Ascending aorta (tissue), 2 donors: Measurements from ENCODE around the gene ANO4. TPM values are rescaled to one million over a fixed set of nuclear protein-coding genes. Genes with fewer than 3 reads are reported as not detected.

Experiments used
- DNase-seq, 2 donors: peaks; one replicate each; pipeline ENCODE4 v3.0.0-alpha.2; 2019; ENCODE audit warnings: low spot score in 2 of 2
- H3K27ac ChIP-seq, 2 donors: fragments of 200-600 bp; sonication (generic); one replicate each; pipeline ENCODE4 v1.5.1; 2016 to 2017; ENCODE audit warnings: mild to moderate bottlenecking in 1 of 2
- H3K27me3 ChIP-seq: fragments of 200-600 bp; sonication (generic); one replicate; pipeline ENCODE4 v1.5.1; 2017
- H3K36me3 ChIP-seq, 2 donors: fragments of 200-600 bp; sonication (generic); one replicate each; pipeline ENCODE4 v1.5.1; 2016
- H3K4me1 ChIP-seq, 2 donors: fragments of 200-600 bp; sonication (generic); one replicate each; pipeline ENCODE4 v1.5.1; 2016 to 2017; ENCODE audit warnings: mild to moderate bottlenecking in 1 of 2
- H3K4me3 ChIP-seq, 2 donors: fragments of 200-600 bp; sonication (generic); one replicate each; pipeline ENCODE4 v1.5.1; 2016 to 2017; ENCODE audit warnings: mild to moderate bottlenecking in 1 of 2
- H3K9me3 ChIP-seq, 2 donors: fragments of 200-600 bp; sonication (generic); one replicate each; pipeline ENCODE4 v1.5.1; 2016
- intact Hi-C: fragments of 100-400 bp; cut with DNase I; formaldehyde crosslinking; loops from one replicate; pipeline ENCODE4 v1.15.1; 2023
- total RNA-seq: library from RNA; depleted of rRNA; stranded (reverse); fragments of >200 nt; gene quantifications from one replicate; pipeline ENCODE4 v1.1.0, GENCODE V29; 2016
- TF ChIP-seq, protein P1 (sequence below), 3 experiments: fragments of 200-600 bp in 2 of 3; fragments of 450-650 bp in 1 of 3; sonication (generic) in 2 of 3; IDR thresholded peaks; one replicate each; pipeline ENCODE4 v1.5.1; 2016 to 2019; ENCODE audit warnings: antibody characterized with exemption in 3 of 3, mild to moderate bottlenecking in 1 of 3, moderate library complexity in 1 of 3

Gene ANO4
- total RNA-seq, 1 donor from 2014 or later, result 0.11 TPM

DNA sequence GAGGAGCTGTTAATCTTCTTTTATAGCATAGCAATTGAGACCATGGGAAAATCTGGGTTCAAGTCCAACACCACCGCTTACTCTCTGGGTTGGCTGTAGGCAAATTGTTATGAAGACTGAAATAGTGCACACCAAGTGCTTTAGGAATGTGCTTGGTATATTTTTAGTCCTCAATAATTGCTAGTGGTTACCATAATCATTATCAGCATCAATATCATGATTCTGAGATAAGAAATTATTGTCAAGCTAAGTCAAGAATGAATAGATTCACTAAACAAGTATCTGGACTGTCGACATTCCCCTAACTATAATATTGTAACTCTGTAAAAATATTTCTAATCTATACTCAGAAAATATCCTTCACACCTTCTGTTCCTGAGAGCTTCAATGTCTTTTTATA is 48.5 kb downstream of the ANO4 start:
- Histone ChIP-seq H3K4me1 (no peaks in the 10 kb centered on the region), H3K36me3 (no peaks in the 10 kb centered on the region), H3K9me3 (no peaks in the 10 kb centered on the region), H3K4me3 (no peak overlapping the region), H3K27ac (no peak overlapping the region), H3K27me3 (no peaks in the 10 kb centered on the region)
- intact Hi-C loops, result no loop called here
- DNase-seq, result no peak
- TF ChIP-seq, protein P1, sequence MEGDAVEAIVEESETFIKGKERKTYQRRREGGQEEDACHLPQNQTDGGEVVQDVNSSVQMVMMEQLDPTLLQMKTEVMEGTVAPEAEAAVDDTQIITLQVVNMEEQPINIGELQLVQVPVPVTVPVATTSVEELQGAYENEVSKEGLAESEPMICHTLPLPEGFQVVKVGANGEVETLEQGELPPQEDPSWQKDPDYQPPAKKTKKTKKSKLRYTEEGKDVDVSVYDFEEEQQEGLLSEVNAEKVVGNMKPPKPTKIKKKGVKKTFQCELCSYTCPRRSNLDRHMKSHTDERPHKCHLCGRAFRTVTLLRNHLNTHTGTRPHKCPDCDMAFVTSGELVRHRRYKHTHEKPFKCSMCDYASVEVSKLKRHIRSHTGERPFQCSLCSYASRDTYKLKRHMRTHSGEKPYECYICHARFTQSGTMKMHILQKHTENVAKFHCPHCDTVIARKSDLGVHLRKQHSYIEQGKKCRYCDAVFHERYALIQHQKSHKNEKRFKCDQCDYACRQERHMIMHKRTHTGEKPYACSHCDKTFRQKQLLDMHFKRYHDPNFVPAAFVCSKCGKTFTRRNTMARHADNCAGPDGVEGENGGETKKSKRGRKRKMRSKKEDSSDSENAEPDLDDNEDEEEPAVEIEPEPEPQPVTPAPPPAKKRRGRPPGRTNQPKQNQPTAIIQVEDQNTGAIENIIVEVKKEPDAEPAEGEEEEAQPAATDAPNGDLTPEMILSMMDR (IDR thresholded peaks at IDR 0.05), result no peak

DNA sequence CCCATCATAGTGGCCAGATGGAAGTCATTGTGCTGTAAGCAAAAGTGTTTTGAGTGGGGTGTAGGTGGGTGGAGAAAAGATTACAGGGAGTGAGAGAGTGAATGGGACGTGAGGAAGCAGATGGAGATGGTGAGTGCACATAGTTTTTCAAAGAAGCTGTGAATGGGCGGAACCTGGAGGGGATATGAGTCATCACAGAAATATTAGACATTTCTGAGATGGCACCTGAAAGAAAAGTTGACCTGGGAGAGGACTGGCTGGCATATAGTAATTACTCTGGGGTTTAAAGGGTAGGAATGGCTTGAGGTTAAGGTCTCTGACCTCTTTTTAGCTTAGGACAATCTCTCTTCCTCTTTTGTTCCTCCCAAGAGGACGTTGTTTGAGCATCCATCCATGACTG is 50.5 kb downstream of the ANO4 start:
- TF ChIP-seq, protein P1 (IDR thresholded peaks at IDR 0.05), result no peak
- intact Hi-C loops, result no loop called here
- H3K9me3 ChIP-seq, result no peaks in the 10 kb centered on the region

DNA sequence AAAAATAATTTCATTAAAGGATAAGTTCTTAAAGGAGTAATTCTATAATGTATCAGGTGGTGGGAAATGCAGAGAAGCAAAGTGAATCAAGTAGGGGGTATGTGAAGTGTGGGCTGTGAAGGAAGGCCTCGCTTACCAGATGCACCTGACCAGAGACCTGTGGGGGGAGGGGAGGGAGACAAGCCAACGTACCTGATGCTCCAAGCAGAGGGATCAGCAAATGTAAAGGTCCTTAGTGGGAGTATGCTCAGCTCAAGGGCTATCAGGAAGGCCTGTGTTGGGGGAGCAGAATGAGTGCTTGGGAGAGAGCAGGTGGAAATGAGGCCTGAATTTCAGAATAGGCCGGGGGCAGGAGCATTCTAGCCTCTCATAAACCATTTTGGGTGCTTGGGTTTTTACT is 57.1 kb downstream of the ANO4 start:
- intact Hi-C loops, result no loop called here
- H3K36me3 ChIP-seq, result no peaks in the 10 kb centered on the region
- H3K27me3 ChIP-seq, result no peaks in the 10 kb centered on the region
- no peaks in the 10 kb centered on the region for H3K4me1 ChIP-seq
- TF ChIP-seq, protein P1 (IDR thresholded peaks at IDR 0.05), result no peak
- H3K4me3 ChIP-seq, result no peak overlapping the region
- no peaks in the 10 kb centered on the region for H3K9me3 ChIP-seq
- no peak overlapping the region for H3K27ac ChIP-seq
- DNase-seq, result no peak

More for the DNA sequence above, 50.5 kb downstream of the ANO4 start:
- H3K4me1 ChIP-seq, result no peaks in the 10 kb centered on the region
- no peak for DNase-seq
- no peak overlapping the region for H3K4me3 ChIP-seq
- H3K36me3 ChIP-seq, result no peaks in the 10 kb centered on the region
- no peak overlapping the region for H3K27ac ChIP-seq
- H3K27me3 ChIP-seq, result no peaks in the 10 kb centered on the region

DNA sequence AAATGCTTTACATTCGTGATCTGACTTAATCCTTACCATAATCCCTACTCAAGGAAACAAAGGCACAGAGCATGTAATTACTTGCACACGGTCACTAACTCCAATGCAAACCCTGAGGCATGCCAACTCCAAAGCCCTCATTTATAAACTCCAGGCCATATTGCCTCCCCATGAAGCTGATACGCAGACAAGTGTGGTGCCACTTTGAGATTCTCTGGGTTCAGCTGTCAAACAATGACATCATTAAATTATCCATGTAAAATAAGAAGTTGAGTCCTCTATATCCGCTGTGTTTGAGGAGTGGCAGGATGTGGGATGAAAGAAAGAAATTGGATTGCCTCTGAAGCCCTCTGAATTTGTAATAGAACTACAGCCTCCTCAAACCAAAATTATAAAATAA is 62.8 kb downstream of the ANO4 start:
- H3K4me1 ChIP-seq, result no peaks in the 10 kb centered on the region
- H3K27me3 ChIP-seq, result no peaks in the 10 kb centered on the region
- intact Hi-C loops, result no loop called here
- no peak for DNase-seq
- no peak overlapping the region for H3K27ac ChIP-seq
- TF ChIP-seq, protein P1 (IDR thresholded peaks at IDR 0.05), result no peak
- no peak overlapping the region for H3K4me3 ChIP-seq
- no peaks in the 10 kb centered on the region for H3K36me3 ChIP-seq
- no peaks in the 10 kb centered on the region for H3K9me3 ChIP-seq

DNA sequence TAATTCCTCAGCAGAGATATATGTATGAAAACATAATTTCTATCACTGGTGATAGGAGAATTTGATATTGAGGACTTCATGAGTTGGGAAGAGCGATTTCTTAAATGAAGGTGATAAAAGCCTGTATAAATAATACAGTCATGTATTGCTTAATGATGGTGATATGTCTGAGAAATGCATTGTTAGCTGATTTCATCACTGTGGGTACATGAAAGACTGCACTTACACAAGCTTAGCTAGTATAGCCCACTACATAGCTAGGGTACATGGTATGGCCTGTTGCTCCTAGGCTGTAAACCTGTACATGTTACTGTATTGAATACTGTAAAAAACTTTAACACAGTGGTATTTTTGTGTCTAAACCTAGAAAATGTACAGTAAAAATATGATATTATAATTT is 63.4 kb downstream of the ANO4 start:
- no peak overlapping the region for H3K27ac ChIP-seq
- no peak overlapping the region for H3K4me3 ChIP-seq
- H3K9me3 ChIP-seq, result no peaks in the 10 kb centered on the region
- TF ChIP-seq, protein P1 (IDR thresholded peaks at IDR 0.05), result no peak
- DNase-seq, result no peak
- H3K27me3 ChIP-seq, result no peaks in the 10 kb centered on the region
- H3K4me1 ChIP-seq, result no peaks in the 10 kb centered on the region
- H3K36me3 ChIP-seq, result no peaks in the 10 kb centered on the region
- intact Hi-C loops, result no loop called here

DNA sequence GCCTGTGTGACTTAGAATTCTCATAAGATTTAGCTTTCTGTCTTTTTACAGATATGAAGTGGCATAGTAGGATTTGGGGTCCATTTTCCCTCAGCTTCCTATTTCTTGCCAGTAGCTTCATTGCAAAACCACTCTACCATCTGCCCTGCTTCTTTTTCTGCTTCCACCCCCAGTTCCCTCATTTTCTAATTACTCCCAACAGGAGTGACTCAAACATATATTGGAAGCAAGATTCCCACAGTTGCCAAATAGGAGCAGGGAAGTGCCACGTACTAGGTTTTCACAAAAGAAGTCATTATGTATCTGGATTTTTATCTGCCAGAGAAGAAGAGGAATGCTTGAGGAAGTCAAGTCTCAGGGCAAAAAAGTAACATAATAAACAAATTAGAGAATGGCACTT is 64.1 kb downstream of the ANO4 start:
- intact Hi-C loops, result no loop called here
- TF ChIP-seq, protein P1 (IDR thresholded peaks at IDR 0.05), result no peak
- no peaks in the 10 kb centered on the region for H3K36me3 ChIP-seq
- H3K4me1 ChIP-seq, result no peaks in the 10 kb centered on the region
- H3K4me3 ChIP-seq, result no peak overlapping the region
- H3K9me3 ChIP-seq, result no peaks in the 10 kb centered on the region
- no peak for DNase-seq
- no peak overlapping the region for H3K27ac ChIP-seq
- no peaks in the 10 kb centered on the region for H3K27me3 ChIP-seq
